T1000 (cell line): Measurements from ENCODE around the gene CREB5.

Experiments
- DNase-seq: peaks from one replicate; lab custom pipeline; 2025; ENCODE audit warnings: mixed read lengths; lab: John Stamatoyannopoulos, UW

CREB5 gene

DNA sequence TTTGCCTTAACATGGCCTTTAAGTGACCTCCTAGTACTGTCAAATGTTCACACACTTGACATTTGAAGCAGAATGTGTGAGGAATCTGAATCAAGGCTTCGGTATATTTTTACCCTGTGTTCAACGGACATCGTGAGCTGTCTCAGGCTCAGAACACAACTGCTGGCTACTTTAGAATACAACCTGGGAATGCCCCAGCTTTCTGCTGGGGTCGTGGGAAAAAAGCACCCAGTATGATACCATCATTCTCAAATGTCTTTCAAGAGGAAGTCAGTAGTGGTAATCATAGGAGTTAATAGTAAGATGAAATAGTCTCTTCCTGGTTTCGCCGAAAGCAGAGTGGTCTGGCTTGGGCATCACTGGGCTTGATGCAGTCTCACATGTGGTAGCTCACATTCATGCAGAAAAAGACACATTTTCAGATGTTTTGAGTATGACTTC lies 67.2 kb downstream of the CREB5 start:
- DNase-seq = no peak

DNA sequence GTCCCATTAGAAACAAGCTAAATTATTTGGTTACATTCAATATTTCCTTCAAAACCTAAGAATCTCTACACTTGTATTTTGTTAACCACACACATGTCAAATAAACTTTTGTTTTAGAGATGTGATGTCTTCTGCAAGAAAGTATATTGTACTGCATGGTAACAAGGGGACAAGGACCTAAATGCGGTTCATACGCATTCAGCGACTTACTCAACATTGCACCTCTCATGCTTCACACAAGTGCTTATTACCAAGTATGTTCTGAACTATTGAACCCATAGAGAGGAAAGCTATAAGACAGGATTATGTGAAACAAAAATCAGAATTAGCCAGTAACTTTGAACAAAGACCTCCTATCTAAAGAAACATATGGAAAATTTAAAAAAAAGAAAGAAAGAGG lies 68.3 kb downstream of the CREB5 start:
- DNase-seq = no peak

DNA sequence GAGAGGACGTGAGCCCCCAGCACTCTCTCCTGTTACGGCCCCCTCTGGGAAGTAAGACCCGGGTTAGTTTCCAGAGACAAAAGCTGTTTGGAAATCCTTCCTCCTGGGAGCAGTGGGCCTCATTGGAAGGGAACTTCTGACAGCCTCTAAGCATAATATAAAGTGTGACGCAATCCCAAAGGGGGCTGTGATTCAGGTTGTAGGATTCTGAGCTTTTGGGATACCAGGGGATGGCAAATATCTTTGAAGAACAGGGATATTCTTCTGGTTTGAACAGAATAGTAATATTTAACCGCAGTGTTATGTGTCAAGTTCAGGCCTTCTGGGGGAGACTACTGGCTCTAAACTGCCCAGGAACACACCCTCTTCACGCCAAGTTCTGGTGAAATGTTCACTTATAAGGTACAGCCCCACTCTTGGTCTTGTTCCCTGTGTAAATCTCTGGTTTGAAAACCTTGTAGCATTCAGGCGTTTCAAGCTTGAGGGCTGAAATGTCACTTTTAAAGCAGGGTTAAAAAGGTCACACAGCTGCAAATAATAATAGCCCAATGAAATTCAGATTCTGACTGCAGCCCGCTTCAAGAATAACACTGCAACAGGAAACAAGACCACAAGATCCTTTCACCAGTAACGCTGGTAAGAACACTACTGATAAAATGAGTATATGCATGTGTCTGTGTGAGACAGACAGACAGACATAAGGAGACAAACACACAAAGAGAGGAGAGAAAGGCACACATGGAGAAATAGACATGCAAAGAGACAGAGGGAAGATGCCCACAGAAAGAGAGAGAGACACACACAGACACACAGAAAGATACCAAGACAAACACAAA lies 69.0 kb downstream of the CREB5 start:
- DNase-seq = no peak

DNA sequence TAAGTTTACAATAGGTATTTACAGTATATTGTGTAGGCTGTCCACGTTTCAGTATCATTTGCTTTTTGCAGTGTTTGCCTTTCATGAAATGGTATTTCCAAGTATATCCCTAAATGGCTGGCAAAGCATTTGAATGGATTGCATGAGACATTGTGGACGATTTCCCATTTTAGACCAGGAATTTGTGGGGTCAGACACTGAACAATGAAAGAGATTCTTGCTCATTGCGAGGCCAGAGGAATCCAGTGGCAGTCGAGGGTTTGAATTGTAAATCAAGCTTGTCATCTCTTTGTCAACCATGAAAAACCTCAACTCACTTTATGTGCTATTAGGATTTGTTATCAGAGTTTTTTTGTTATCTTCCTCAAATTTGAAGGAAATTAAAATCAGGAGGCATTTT lies 70.8 kb downstream of the CREB5 start:
- no peak for DNase-seq

DNA sequence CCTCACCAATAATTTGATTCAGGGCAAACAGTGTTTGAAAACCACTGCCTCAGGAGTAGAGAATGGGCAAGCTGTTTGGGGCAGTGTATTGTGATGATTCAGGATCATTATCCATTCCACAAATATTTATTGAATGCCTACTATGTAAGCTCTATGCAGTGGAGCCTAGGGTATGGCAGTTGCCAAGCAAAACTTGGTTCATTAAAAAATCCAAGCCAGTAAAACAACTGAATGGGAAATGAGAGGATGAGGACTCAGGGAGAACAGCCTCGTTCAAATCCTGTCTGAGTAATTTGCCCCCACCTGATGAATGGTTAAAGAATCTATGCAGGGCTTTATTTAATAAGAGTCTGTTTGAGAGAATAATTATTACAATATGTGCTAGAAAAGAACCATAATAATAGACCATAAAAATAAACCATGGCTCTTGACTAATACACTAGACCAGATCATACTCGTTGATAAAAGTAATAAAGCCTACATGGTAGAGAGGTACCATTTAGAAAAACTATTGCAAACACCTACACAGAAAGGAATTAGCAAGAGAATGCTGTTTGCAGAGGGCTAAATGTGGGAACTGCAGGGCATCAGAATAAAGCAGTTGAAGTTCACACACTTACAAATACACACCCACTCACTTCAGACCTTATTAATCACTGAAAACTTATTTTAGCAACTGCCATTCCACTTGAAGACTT lies 71.7 kb downstream of the CREB5 start:
- DNase-seq = peak; percentile 13

DNA sequence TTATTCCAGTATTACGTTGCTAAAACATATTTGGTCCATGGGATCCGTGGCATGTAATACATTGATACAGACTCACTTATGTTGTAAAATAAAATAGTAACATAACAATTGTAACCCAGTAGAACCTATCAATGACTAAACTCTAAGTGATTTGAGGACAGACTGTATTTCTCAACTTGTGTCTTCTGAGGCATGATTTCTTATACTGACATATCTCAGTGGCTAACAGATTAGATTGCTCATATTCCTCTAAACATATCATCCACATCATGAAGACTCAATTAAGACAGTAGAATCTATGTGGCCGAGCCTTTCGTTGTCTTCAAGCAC lies 72.3 kb downstream of the CREB5 start:
- no peak for DNase-seq

DNA sequence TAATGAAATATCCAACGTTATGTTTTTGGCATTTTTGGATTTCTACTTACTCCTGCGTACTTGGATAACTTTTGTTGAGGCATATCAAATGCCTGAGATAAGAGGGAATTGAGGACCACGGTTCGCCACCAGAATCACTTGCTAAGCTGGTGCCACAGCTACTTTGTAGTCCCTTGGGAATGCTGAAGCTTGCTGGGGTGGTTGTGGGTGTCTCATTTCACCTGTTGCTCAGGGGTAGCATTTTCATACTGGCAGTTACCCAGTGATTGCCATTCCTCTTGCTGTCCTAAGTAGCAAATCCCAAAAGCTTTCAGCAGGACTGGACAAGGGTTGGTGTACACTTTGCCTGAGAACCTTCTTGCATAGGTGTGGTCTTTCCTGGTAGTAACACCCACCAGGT lies 75.2 kb downstream of the CREB5 start:
- no peak for DNase-seq

DNA sequence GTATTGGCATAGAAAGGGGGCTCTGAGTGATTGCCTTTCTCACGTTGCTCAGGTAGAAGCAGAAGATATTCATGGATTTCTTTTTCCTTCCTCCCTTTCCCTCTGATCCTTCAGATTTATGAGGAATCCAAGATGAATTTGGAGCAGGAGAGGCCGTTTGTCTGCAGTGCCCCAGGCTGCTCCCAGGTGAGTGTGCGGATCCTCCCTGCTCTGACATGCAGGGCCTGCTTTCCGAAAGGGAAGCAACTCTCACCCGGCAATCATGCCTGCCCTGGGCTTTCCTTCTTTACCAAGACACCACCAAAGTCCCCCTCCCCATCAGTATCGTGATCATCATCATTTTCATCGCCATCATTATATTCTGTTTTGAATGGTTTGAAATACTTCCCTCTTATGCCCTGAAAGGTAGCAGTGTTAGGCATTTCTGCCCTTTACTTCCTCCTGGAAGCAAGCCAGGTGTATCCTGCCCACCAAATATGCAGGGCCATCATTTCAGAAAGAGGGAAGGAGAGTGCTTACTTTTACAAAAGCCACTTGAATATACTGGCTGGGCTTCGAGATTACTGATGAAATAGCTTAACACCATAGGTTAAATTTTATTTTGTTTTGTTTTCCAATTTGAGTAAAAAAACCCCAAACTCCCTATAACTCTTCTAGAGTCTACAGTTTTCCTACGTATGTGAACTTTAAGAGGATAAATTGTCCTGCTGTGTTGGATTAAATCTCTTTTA lies 75.9 kb downstream of the CREB5 start:
- no peak for DNase-seq

DNA sequence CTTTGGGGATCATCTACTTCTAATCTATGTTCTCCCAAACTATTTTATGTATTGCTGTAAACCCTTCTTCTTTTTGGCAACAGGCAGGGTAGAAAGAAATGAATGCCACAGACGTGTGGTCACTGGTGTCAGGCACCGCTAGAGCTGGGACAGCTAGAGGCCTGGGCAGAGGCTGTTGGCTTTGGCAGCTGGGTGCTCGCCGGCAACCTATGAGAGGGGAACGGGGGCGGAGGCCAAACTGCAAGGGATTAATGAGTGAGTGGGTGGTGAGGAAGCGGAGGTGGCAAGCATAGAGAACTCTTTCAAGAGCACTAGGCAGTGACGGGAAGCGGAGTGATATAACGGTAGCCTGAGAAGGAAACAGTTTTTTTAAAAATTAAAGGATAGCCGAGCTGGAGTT lies 78.5 kb downstream of the CREB5 start:
- no peak for DNase-seq

DNA sequence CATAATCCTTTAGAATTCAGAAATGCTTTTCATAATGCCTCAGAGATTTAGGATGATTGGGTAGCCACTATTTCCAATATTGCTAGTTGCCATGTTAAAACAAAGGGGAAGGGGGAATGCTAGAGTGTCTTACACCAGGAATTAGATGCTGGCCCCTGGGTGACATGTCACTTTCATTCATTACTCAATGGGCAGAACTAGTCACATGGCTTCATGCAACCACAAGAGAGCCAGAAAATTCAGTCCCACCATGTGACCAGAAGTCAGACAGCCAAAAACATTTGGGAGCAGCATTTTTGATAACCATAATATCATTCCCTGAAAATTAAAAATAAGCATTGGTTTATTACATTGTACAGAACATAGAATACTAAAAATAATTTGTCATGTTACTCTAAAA lies 81.2 kb downstream of the CREB5 start:
- DNase-seq = no peak

DNA sequence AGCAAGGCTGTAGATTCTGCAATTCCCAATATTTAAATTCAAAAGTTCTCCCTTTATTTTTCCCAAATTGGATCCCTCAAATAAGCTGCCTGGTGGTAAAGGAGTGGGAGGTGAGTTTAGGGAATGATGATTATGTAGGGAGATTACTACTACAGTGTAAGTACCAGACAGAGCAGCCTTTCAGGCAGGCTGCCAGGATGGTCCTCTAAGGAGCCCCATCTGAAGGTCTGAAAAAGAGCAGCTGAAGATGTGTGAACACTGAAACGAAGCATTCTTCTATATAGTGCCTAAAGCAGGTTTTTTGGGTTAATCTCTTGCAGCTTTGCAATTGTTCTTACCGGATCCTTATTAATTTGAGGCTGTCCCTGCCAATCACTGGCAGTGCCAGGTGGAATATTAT lies 84.7 kb downstream of the CREB5 start:
- DNase-seq = no peak

DNA sequence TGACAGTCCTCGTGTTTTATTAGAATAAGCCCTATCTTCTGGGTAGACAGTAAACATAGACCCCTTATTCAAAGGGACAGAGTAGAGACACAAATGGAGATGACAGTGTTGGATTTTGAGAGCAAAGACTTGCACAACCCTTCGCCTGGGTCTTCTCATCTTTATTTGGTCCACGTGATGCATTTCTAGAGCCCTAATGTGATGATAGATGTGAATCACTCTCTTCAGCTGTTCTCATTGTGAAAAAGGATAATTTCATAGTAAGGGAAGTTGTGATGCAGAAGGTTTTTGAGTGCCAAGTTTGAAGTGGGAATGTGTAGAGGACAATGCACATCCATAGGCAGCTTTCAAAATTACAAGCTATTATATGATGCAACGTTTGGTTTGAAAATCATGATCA lies 86.3 kb downstream of the CREB5 start:
- no peak for DNase-seq

DNA sequence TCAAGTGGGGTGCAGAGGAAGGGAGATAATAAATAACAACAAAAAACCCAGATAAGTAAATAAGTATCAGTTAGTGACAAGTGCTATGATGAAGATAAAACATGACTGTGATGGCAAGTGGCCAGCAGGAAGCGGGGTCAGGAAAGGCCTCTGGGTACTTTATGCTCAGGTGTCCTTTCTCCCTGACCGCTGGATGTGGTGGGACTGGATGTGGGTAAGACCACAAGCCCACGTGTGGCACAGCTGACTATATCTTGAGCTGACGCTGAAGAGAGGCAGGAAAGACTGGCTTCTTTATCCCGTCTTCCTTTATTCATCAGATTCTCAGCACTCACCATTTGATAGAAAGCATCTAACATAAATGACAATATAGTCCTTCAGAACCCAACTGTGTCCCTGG lies 87.8 kb downstream of the CREB5 start:
- no peak for DNase-seq

DNA sequence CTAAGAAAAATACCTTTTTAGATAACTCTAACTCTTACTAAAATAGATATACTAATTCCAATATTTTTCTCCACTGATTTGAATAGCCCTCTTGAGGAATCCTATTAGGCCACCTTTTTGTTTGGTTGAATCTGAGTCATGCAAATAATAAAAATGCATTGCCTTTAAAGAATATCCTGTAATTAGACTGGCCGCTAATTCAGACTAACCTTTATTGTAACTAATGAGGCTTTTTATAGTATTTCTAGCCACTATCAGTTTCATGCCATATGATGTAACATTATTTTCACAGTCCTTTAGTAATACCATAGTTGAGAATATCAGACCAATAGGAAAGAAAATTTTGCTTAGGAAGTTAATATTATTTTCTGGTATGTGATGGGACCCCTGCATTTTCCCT lies 90.1 kb downstream of the CREB5 start:
- no peak for DNase-seq

DNA sequence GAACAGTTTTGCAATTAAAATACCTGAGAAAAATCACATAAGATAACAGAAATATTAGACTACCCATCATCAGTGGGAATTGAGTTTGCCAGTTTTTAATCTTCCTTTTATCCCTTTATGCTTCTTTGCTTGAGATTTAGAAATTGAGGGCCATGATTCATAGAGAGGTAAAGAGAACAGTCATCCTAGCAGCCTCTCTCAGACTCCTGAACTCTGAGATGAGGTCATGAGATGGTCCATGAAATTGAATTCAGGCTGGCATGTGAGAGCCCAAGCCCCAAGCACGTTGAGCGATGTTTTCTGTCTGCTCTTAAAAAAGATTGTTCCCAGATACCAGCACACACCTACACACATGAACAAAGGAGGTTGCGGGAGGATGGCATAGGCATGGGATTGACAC lies 91.1 kb downstream of the CREB5 start:
- no peak for DNase-seq

DNA sequence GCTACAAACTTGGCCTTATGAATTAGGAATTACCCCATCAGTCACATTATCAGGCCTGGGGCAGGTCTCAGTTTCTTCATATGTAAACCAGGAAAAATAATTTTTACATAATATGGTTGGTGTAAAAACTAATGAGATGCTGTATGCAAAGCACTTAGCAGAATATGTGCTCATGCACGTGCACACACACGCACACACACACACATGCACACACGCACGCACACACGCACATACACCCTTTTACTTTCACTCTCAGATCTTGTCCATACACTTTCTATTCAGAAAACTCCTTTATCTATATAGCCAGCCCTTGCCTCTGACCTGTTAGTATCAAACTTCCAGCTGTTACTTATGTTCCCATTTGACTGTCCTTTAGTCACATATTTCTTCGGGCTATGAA lies 92.7 kb downstream of the CREB5 start:
- no peak for DNase-seq

DNA sequence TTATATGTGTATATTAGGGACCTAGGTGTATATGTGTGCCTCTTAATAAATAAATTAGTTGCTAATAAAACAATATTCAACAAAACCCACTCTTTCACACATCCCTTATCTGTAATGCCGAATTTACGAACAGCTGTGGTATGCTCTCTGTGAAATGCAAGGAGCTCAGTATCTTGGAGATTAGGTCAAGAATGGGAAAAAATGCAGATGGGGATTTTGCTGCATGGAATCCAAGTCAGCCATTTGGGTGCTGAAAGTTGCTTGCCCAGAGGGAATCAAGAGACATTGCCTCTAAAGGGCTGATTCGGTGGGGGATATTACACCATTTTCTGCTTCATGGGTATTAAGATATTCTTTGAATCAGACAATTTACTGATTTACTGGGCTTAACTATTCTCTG lies 93.5 kb downstream of the CREB5 start:
- no peak for DNase-seq

DNA sequence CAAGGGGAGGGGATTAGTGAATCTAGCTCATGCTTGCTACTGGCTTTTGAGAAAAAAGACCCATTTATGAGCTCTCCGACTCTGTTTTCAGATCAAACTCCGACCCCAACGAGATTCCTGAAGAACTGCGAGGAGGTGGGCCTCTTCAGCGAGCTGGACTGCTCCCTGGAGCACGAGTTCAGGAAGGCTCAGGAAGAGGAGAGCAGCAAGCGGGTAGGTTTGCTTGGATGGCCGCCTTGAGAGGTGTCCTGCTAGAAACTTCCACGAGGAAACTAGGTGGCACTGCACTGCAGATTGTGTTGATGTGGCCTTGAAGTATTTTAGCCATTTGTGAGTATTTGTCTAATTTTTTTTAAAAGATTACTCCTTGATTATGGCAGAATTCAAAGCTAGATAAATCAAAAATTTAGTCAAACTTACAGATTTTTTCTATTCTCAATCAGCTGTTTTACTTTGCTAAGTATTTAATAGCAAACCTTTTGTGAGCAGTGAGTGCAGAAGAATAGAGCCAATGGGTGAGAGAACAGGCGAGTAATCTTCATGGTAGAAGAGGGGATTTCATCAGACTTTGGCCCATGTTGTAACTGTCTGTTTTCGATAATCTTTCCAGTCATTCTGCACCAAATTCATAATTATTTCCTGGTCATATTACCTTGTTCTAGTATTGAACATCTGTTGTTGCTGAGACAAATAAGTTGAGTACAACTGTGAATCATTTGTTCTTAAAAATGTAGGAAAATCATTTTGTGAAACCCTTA lies 95.4 kb downstream of the CREB5 start:
- no peak for DNase-seq

DNA sequence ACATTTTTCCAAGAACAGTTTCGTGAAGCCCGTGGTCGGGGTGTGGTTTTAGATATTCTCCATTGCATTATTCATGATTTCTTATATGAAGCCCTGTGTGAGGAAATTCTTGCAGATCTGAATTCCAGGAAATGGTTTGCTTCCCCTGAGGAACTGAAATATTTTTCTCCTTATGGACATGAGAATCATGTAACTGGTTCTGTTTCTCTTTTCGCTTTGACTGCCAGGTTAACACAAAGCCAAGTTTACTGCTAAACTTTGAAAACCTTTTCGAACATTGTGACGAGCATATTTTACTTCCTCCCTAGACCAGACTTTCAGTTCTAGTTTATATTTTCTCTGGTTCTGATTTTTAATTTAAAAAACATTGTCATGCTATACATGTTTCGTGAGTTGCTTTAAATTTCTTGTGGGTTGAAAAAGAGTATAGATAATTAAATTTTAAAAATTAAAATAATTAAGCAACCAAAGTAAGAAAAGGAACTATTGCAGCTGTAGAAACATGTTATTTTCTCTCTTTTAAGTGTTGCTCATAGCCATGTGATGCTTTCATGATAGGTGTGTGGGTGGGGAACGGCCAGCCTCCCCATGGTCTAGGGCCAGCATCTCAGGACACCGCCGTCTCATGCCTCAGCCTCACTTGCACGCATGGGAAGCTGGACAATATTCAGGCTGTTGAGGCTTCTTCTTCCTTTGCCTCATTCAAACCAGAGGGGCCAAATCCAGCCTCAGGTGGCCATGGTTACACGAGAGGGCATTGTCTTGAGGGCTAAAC lies 97.1 kb downstream of the CREB5 start:
- DNase-seq = no peak

DNA sequence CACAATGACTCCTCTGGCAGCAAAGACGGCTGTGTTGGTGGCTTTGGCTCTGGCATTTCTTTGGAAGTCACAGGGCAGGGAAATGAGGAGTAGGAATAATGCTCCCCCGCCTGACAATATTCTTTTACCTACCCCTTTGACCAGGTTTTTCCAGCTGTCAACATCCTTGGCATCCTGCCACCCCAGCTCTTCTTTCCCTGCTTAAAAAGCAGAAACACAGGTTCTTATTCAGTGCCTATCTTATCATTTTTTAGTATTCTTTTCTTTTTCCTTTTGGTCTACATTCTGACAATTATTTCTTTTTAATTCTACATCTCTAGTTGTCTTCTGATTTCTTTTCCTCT lies 97.7 kb downstream of the CREB5 start:
- no peak for DNase-seq

DNA sequence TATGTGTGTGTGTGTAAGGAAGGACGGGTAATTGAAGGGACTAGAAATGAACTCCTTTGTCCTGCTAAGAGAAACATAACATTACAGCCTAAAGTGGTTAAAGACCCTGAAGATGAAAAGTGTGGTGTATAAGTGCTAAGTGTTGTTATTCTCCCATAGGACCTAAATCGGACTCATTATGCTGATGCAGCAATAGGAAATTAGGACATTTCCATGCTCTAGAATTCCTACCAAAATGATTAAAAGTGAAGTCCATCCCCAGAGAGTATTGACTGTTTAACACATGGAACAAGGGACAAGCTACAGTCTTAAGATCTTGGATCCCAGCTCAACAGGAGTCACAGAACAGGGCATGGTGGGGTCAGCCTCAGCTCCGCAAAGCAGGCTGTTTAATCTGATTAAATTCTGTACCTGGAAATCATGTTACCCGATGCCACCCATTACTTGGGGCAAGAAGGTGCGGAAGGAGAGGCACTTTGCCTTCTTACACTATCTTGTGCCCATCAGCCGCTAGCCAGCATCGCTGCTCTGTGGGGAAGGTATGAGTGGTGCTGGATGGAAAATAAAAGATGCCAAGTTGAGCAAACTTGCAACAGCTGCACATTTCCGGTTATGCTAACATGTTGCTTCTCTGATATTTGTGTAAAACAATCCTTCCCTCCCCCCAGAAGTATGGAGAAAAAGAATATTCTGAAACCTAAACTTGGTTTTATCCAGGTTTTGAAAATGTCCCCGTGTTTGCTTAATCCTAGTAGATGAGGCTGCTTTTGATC lies 100.5 kb downstream of the CREB5 start:
- no peak for DNase-seq
